Endothelial cell of umbilical vein (primary cell): ENCODE results near the gene PCDHGA8. TPM values are rescaled to one million over a fixed set of nuclear protein-coding genes. Genes with fewer than 3 reads are reported as not detected.

Experiments
- BruUV-seq: library from RNA; stranded (reverse); fragments of 400-500 nt; replicated peaks from 2 replicates; lab custom pipeline; 2021; lab: Mats Ljungman, UMichigan
- CTCF ChIA-PET: fragments of 300-600, 350-600 bp; sonication (Branson Sonifier 250); formaldehyde crosslinking; loops from one replicate; lab custom pipeline; 2021; ENCODE audit warnings: antibody characterized with exemption, inconsistent platforms; lab: Charles Lee
- POLR2A ChIA-PET: fragments of 300-600, 350-600 bp; sonication (Branson Sonifier 250); formaldehyde crosslinking; loops from one replicate; lab custom pipeline; 2021; ENCODE audit warnings: antibody characterized with exemption, inconsistent platforms; lab: Charles Lee
- DNase-seq: peaks from one replicate; pipeline ENCODE4 v3.0.0-alpha.2; 2011; ENCODE audit warnings: low read depth, low spot score
- FAIRE-seq: peaks from 2 replicates; lab custom pipeline; 2011; peaks lifted over from hg19 to GRCh38; lab: Jason Lieb, UNC
- H2AFZ ChIP-seq: 2 replicates; pipeline ENCODE4 v1.6.0; 2012; ENCODE audit warnings: low read depth, low read length, control low read depth, inconsistent platforms
- H3K27ac ChIP-seq: 2 replicates; pipeline ENCODE4 v1.5.1; 2011; ENCODE audit warnings: low read depth, mild to moderate bottlenecking, control low read depth, low read length, moderate library complexity; ENCODE audit not compliant: insufficient read depth
- H3K27me3 ChIP-seq, 2 experiments: 2 replicates each; pipeline versions ENCODE4 v1.6.0 to v1.6.1; 2011; ENCODE audit warnings: low read length in 2 of 2, mixed read lengths in 1 of 2; ENCODE audit not compliant: control insufficient read depth in 2 of 2, insufficient read depth in 2 of 2
- H3K36me3 ChIP-seq, 2 experiments: 2 replicates in 1 of 2; 3 replicates in 1 of 2; pipeline ENCODE4 v1.5.1; 2011; ENCODE audit warnings: low read length in 2 of 2, mild to moderate bottlenecking in 1 of 2, moderate library complexity in 1 of 2; ENCODE audit not compliant: control insufficient read depth in 2 of 2, insufficient read depth in 2 of 2; ENCODE audit errors: extremely low read depth in 1 of 2
- H3K4me1 ChIP-seq: 3 replicates; pipeline ENCODE4 v1.5.1; 2011; ENCODE audit warnings: mild to moderate bottlenecking, low read length; ENCODE audit not compliant: control insufficient read depth, insufficient read depth; ENCODE audit errors: extremely low read depth
- H3K4me2 ChIP-seq: 2 replicates; pipeline ENCODE4 v1.6.1; 2011; ENCODE audit warnings: low read length, control low read depth, mixed read lengths; ENCODE audit not compliant: insufficient read depth
- H3K4me3 ChIP-seq, 3 experiments: fragments of 200-600 bp in 1 of 3; sonication (generic), shearing (Covaris generic) in 1 of 3; replicated peaks in 1 of 3; 2 replicates each; pipeline ENCODE4 v1.5.1; 2011 to 2016; ENCODE audit warnings: control low read depth in 3 of 3, low read length in 3 of 3, mild to moderate bottlenecking in 2 of 3, inconsistent platforms in 1 of 3, low read depth in 1 of 3, moderate library complexity in 1 of 3; ENCODE audit not compliant: insufficient read depth in 1 of 3
- H3K79me2 ChIP-seq: 2 replicates; pipeline ENCODE4 v1.6.0; 2012; ENCODE audit warnings: low read length, inconsistent platforms; ENCODE audit not compliant: control insufficient read depth, insufficient read depth
- H3K9ac ChIP-seq: replicated peaks from 2 replicates; pipeline ENCODE3; 2011; ENCODE audit warnings: low read length, control low read depth; ENCODE audit not compliant: insufficient read depth; ENCODE audit errors: extremely low read depth
- H3K9me1 ChIP-seq: replicated peaks from 3 replicates; pipeline ENCODE4 v1.6.0; 2011; ENCODE audit warnings: mild to moderate bottlenecking, low read length; ENCODE audit not compliant: control insufficient read depth, insufficient read depth; ENCODE audit errors: extremely low read depth
- H3K9me3 ChIP-seq: replicated peaks from 2 replicates; pipeline ENCODE4 v1.5.1; 2012; ENCODE audit warnings: low read length, inconsistent platforms; ENCODE audit not compliant: control insufficient read depth, insufficient read depth
- H4K20me1 ChIP-seq: replicated peaks from 2 replicates; pipeline ENCODE3; 2011; ENCODE audit warnings: mild to moderate bottlenecking, low read length; ENCODE audit not compliant: control insufficient read depth, insufficient read depth; ENCODE audit errors: extremely low read depth
- CTCF ChIP-seq, 2 donors: IDR thresholded peaks; 1 replicate in 1 of 2; 2 replicates in 1 of 2; pipeline ENCODE4 v1.5.1; 2011; ENCODE audit warnings: low read length in 2 of 2, mild to moderate bottlenecking in 2 of 2, moderate library complexity in 2 of 2, control low read depth in 1 of 2, inconsistent platforms in 1 of 2, low read depth in 1 of 2; ENCODE audit not compliant: insufficient read depth in 1 of 2; ENCODE audit errors: extremely low read depth in 1 of 2
- EZH2 ChIP-seq: IDR thresholded peaks from 2 replicates; pipeline ENCODE4 v1.6.1; 2012; ENCODE audit warnings: borderline replicate concordance, low read depth, mild to moderate bottlenecking, moderate library complexity, low read length, inconsistent platforms; ENCODE audit not compliant: severe bottlenecking
- FOS ChIP-seq: IDR thresholded peaks from 2 replicates; pipeline ENCODE4 v1.6.1; 2011; ENCODE audit warnings: mild to moderate bottlenecking, low read length, moderate library complexity, borderline replicate concordance; ENCODE audit not compliant: insufficient read depth
- GATA2 ChIP-seq: IDR thresholded peaks from 2 replicates; pipeline ENCODE4 v1.7.0; 2011; ENCODE audit warnings: low read depth, mild to moderate bottlenecking, moderate library complexity, mixed read lengths, low read length; ENCODE audit not compliant: insufficient read length, insufficient read depth
- JUN ChIP-seq: IDR thresholded peaks from 2 replicates; pipeline ENCODE4 v1.6.1; 2011; ENCODE audit warnings: borderline replicate concordance, low read depth; ENCODE audit not compliant: insufficient read length, insufficient read depth
- MAX ChIP-seq: IDR thresholded peaks from 2 replicates; pipeline ENCODE4 v1.6.1; 2011; ENCODE audit not compliant: insufficient read depth, insufficient read length
- MYC ChIP-seq: IDR thresholded peaks from one replicate; pipeline ENCODE4 v1.6.1; 2011; ENCODE audit warnings: mild to moderate bottlenecking, low read depth, low read length
- POLR2A ChIP-seq: IDR thresholded peaks from 2 replicates; pipeline ENCODE4 v1.6.1; 2012; ENCODE audit warnings: low read depth, mild to moderate bottlenecking, control low read depth, low read length
- POLR2AphosphoS5 ChIP-seq: IDR thresholded peaks from 2 replicates; pipeline ENCODE4 v1.6.1; 2012; ENCODE audit warnings: low read depth, mild to moderate bottlenecking, control low read depth, low read length, moderate library complexity; ENCODE audit not compliant: insufficient read depth
- dilution Hi-C: fragments of 300-500 bp; cut with MboI; formaldehyde crosslinking; loops from one replicate; pipeline ENCODE4 v1.15.0; 2019; ENCODE audit warnings: low sequenced_read_pairs; ENCODE audit not compliant: extremely low pct_ligation_motif_present
- intact Hi-C: fragments of 100-400 bp; cut with micrococcal nuclease; formaldehyde crosslinking; loops from one replicate; pipeline ENCODE4 v1.10.0; 2022
- polyA plus RNA-seq, 4 experiments: library from polyadenylated mRNA; depleted of rRNA in 3 of 4; stranded (reverse) in 3 of 4; unstranded in 1 of 4; fragments of >200 nt; gene quantifications; 2 replicates each; pipeline versions ENCODE4 v1.2.1 to v1.2.3, GENCODE V29; 2011 to 2012; ENCODE audit warnings: missing spikeins in 1 of 4
- total RNA-seq: library from RNA; stranded (reverse); gene quantifications from 2 replicates; pipeline ENCODE4 v1.2.3, GENCODE V29; 2021

Gene PCDHGA8
- total and polyA plus RNA-seq, 2 donors (not counting 3 experiments of a cell fraction or from before 2014, with no cell fraction given), result 0.44 to 0.95 TPM

- DNase-seq (no peak), FAIRE-seq (no peak)
- no peak for TF ChIP-seq MAX
- no peak for TF ChIP-seq POLR2A
- no peak for TF ChIP-seq MYC
- no peak for TF ChIP-seq CTCF (IDR thresholded peaks at IDR 0.05; ENCODE audit: extremely low read depth in 1 of 2, insufficient read depth in 1 of 2, low read depth in 1 of 2, low read length in 2 of 2)
- no peak for TF ChIP-seq JUN
- no peak for TF ChIP-seq POLR2AphosphoS5
- TF ChIP-seq FOS, result no peak
- no peak for TF ChIP-seq GATA2
- TF ChIP-seq EZH2, result no peak
- no peak overlapping the region for H3K4me3 ChIP-seq
- no peak overlapping the region for H3K9ac ChIP-seq
- no TSS peak for BruUV-seq
- H3K27ac ChIP-seq, result no peak overlapping the region
- H3K36me3 ChIP-seq, result no peaks in the 10 kb centered on the region
- H3K4me2 ChIP-seq, result no peak overlapping the region
- dilution Hi-C loops, result no loop called here
- H4K20me1 ChIP-seq, result no peaks in the 10 kb centered on the region
- no peak overlapping the region for H2AFZ ChIP-seq
- H3K9me3 ChIP-seq, result no peaks in the 10 kb centered on the region
- no peaks in the 10 kb centered on the region for H3K9me1 ChIP-seq
- ChIA-PET CTCF (interaction anchor here (0.9 to 3.0 kb wide), 12 partner anchors 8 to 207 kb away, joined by 3 to 25 read pairs (median 6); partner anchors contain the start of genes PCDHGA11, PCDHGA12, PCDHGA2 and PCDHGA3), POLR2A (no interaction called here)
- intact Hi-C loops, result no loop called here
- no peaks in the 10 kb centered on the region for H3K79me2 ChIP-seq
- H3K27me3 ChIP-seq, result peaks cover 28 to 58% of the 10 kb centered on the region in 2 experiments
- no peaks in the 10 kb centered on the region for H3K4me1 ChIP-seq
Measured at GRCh38 chr5:141356133-141356532, 36.3 kb upstream of the PCDHGA8 start.
